Mesenchymal stem cell (in vitro differentiated cells and primary cell): ENCODE measurements around the gene EYA2.

Experiments used
- DNase-seq: peaks from one replicate; pipeline ENCODE4 v3.0.0-alpha.2; 2013
- H2AFZ ChIP-seq: one replicate; pipeline ENCODE4 v1.6.1; 2013; ENCODE audit warnings: low read depth, mild to moderate bottlenecking, control low read depth, inconsistent platforms, low read length, moderate library complexity
- H2AK5ac ChIP-seq: 2 replicates; pipeline ENCODE4 v1.6.1; 2013; ENCODE audit warnings: low read length, moderate library complexity, mild to moderate bottlenecking, inconsistent platforms; ENCODE audit not compliant: severe bottlenecking
- H2BK120ac ChIP-seq: one replicate; pipeline ENCODE4 v1.6.1; 2013; ENCODE audit warnings: low read depth, mild to moderate bottlenecking, inconsistent platforms, low read length, moderate library complexity
- H2BK12ac ChIP-seq, 2 experiments: one replicate each; pipeline ENCODE4 v1.6.1; 2013; ENCODE audit warnings: inconsistent platforms in 2 of 2, low read length in 2 of 2, mild to moderate bottlenecking in 2 of 2, moderate library complexity in 2 of 2, control low read depth in 1 of 2
- H2BK15ac ChIP-seq: one replicate; pipeline ENCODE4 v1.6.1; 2013; ENCODE audit warnings: mild to moderate bottlenecking, low read depth, inconsistent platforms; ENCODE audit not compliant: poor library complexity, severe bottlenecking
- H2BK5ac ChIP-seq: 2 replicates; pipeline ENCODE4 v1.6.1; 2013; ENCODE audit warnings: low read depth, mild to moderate bottlenecking, low read length, control low read depth, inconsistent platforms; ENCODE audit not compliant: poor library complexity, severe bottlenecking
- H3K14ac ChIP-seq, 2 experiments: one replicate each; pipeline ENCODE4 v1.6.1; 2013; ENCODE audit warnings: inconsistent platforms in 2 of 2, low read length in 2 of 2, control low read depth in 1 of 2, mild to moderate bottlenecking in 1 of 2, moderate library complexity in 1 of 2
- H3K18ac ChIP-seq, 2 experiments: one replicate each; pipeline ENCODE4 v1.6.1; 2013; ENCODE audit warnings: inconsistent platforms in 2 of 2, low read length in 2 of 2, control low read depth in 1 of 2, low read depth in 1 of 2, mild to moderate bottlenecking in 1 of 2
- H3K23ac ChIP-seq, 2 experiments: one replicate each; pipeline ENCODE4 v1.6.1; 2013; ENCODE audit warnings: inconsistent platforms in 2 of 2, low read length in 2 of 2, mild to moderate bottlenecking in 2 of 2, moderate library complexity in 2 of 2, control low read depth in 1 of 2
- H3K27ac ChIP-seq: 2 replicates; pipeline ENCODE4 v1.5.1; 2013; ENCODE audit warnings: mild to moderate bottlenecking, moderate library complexity, low read length, control low read depth, inconsistent platforms; ENCODE audit not compliant: poor library complexity, severe bottlenecking
- H3K27me3 ChIP-seq, 2 experiments: 2 replicates each; pipeline versions ENCODE4 v1.6.1 to v1.7.0; 2013; ENCODE audit warnings: low read length in 2 of 2, mild to moderate bottlenecking in 2 of 2, moderate library complexity in 2 of 2, control low read depth in 1 of 2, inconsistent platforms in 1 of 2; ENCODE audit not compliant: control insufficient read depth in 1 of 2, insufficient read depth in 1 of 2
- H3K36me3 ChIP-seq, 2 experiments: 2 replicates each; pipeline versions ENCODE4 v1.6.1 to v1.7.0; 2013; ENCODE audit warnings: low read length in 2 of 2, control low read depth in 1 of 2, inconsistent platforms in 1 of 2, low read depth in 1 of 2, mild to moderate bottlenecking in 1 of 2; ENCODE audit not compliant: insufficient read depth in 2 of 2, control insufficient read depth in 1 of 2
- H3K4ac ChIP-seq, 2 experiments: one replicate each; pipeline ENCODE4 v1.6.1; 2013; ENCODE audit warnings: inconsistent platforms in 2 of 2, low read length in 2 of 2, mild to moderate bottlenecking in 2 of 2, moderate library complexity in 2 of 2, control low read depth in 1 of 2, low read depth in 1 of 2
- H3K4me1 ChIP-seq: 2 replicates; pipeline ENCODE4 v1.6.1; 2013; ENCODE audit warnings: low read depth, low read length, control low read depth; ENCODE audit not compliant: control insufficient read depth, insufficient read depth
- H3K4me2 ChIP-seq: 2 replicates; pipeline ENCODE4 v1.6.1; 2013; ENCODE audit warnings: low read length, mild to moderate bottlenecking, inconsistent platforms; ENCODE audit not compliant: poor library complexity, severe bottlenecking
- H3K4me3 ChIP-seq, 2 experiments: 2 replicates each; pipeline versions ENCODE4 v1.5.1 to v1.7.0; 2013; ENCODE audit warnings: low read length in 2 of 2, mild to moderate bottlenecking in 2 of 2, control low read depth in 1 of 2, low read depth in 1 of 2; ENCODE audit not compliant: insufficient read depth in 1 of 2
- H3K79me1 ChIP-seq: replicated peaks from 2 replicates; pipeline ENCODE4 v1.6.1; 2013; ENCODE audit warnings: mild to moderate bottlenecking, control low read depth, low read length, inconsistent platforms; ENCODE audit not compliant: poor library complexity, severe bottlenecking
- H3K9ac ChIP-seq: 2 replicates; pipeline ENCODE4 v1.7.0; 2013; ENCODE audit warnings: mild to moderate bottlenecking, low read length, moderate library complexity
- H3K9me3 ChIP-seq: 2 replicates; pipeline ENCODE4 v1.7.0; 2013; ENCODE audit warnings: mild to moderate bottlenecking, low read length; ENCODE audit not compliant: control insufficient read depth
- H4K8ac ChIP-seq: one replicate; pipeline ENCODE4 v1.6.1; 2013; ENCODE audit warnings: inconsistent platforms, mild to moderate bottlenecking, low read length, moderate library complexity
- H4K91ac ChIP-seq: one replicate; pipeline ENCODE4 v1.6.1; 2013; ENCODE audit warnings: mild to moderate bottlenecking, low read length, inconsistent platforms
- WGBS: methylation state at CpG from one replicate; pipeline ENCODE4 v1.1.7; 2013; ENCODE audit warnings: mixed read lengths; 5-methylcytosine and 5-hydroxymethylcytosine counted together

The EYA2 gene

GRCh38 chr20:47159166-47159565, 264.5 kb downstream of the EYA2 start:
- Histone ChIP-seq H3K23ac (no peak overlapping the region), H2AK5ac (no peak overlapping the region), H2BK15ac (no peak overlapping the region), H2BK12ac (no peak overlapping the region), H3K4me3 (no peak overlapping the region), H3K27me3 (peaks cover 14 to 17% of the 10 kb centered on the region in 2 experiments), H2AFZ (no peak overlapping the region), H3K27ac (no peak overlapping the region), H4K91ac (no peak overlapping the region), H3K36me3 (no peaks in the 10 kb centered on the region), H3K4ac (no peak overlapping the region), H3K18ac (no peak overlapping the region), H3K4me2 (no peak overlapping the region), H3K9ac (no peak overlapping the region), H3K4me1 (no peaks in the 10 kb centered on the region), H2BK5ac (no peak overlapping the region), H3K14ac (no peak overlapping the region), H2BK120ac (no peak overlapping the region), H4K8ac (no peak overlapping the region), H3K9me3 (no peaks in the 10 kb centered on the region), H3K79me1 (no peaks in the 10 kb centered on the region)
- WGBS = 83% methylated on average over 5 of the region's 5 CpGs
- DNase-seq = no peak

GRCh38 chr20:47160240-47160639, 265.6 kb downstream of the EYA2 start:
- H3K4me2 ChIP-seq = no peak overlapping the region
- no peak overlapping the region for H3K4ac ChIP-seq
- H3K18ac ChIP-seq = no peak overlapping the region
- no peaks in the 10 kb centered on the region for H3K4me1 ChIP-seq
- no peaks in the 10 kb centered on the region for H3K9me3 ChIP-seq
- H2BK120ac ChIP-seq = no peak overlapping the region
- DNase-seq = no peak
- H3K27ac ChIP-seq = no peak overlapping the region
- peak overlapping the region in 1 of 2 experiments; percentile 68 for H3K14ac ChIP-seq
- no peak overlapping the region for H4K8ac ChIP-seq
- no peak overlapping the region for H2AK5ac ChIP-seq
- peaks cover 9 to 11% of the 10 kb centered on the region in 2 experiments for H3K27me3 ChIP-seq
- H3K36me3 ChIP-seq = no peaks in the 10 kb centered on the region
- no peak overlapping the region for H2BK12ac ChIP-seq
- H2BK15ac ChIP-seq = no peak overlapping the region
- no peaks in the 10 kb centered on the region for H3K79me1 ChIP-seq
- no peak overlapping the region for H3K9ac ChIP-seq
- WGBS = 90% methylated on average over 7 of the region's 7 CpGs
- no peak overlapping the region for H2BK5ac ChIP-seq
- no peak overlapping the region for H3K23ac ChIP-seq
- H4K91ac ChIP-seq = no peak overlapping the region
- H2AFZ ChIP-seq = no peak overlapping the region
- no peak overlapping the region for H3K4me3 ChIP-seq

GRCh38 chr20:47160992-47161391, 266.3 kb downstream of the EYA2 start:
- Histone ChIP-seq H3K27me3 (peaks cover 7% of the 10 kb centered on the region in 2 experiments), H2BK12ac (no peak overlapping the region), H3K36me3 (no peaks in the 10 kb centered on the region), H3K4me2 (no peak overlapping the region), H2BK5ac (no peak overlapping the region), H2AK5ac (no peak overlapping the region), H3K9ac (no peak overlapping the region), H3K9me3 (no peaks in the 10 kb centered on the region), H2BK15ac (no peak overlapping the region), H4K8ac (no peak overlapping the region), H4K91ac (no peak overlapping the region), H3K27ac (no peak overlapping the region), H3K4me1 (no peaks in the 10 kb centered on the region), H3K4ac (no peak overlapping the region), H3K79me1 (no peaks in the 10 kb centered on the region), H3K4me3 (no peak overlapping the region), H3K23ac (no peak overlapping the region), H2BK120ac (no peak overlapping the region), H2AFZ (no peak overlapping the region), H3K14ac (no peak overlapping the region), H3K18ac (no peak overlapping the region)
- 90% methylated on average over 14 of the region's 14 CpGs for WGBS
- DNase-seq = no peak

GRCh38 chr20:47161411-47161810, 266.8 kb downstream of the EYA2 start:
- DNase-seq = no peak
- no peak overlapping the region for H3K27ac ChIP-seq
- H3K23ac ChIP-seq = no peak overlapping the region
- H4K8ac ChIP-seq = no peak overlapping the region
- WGBS = 95% methylated on average over 7 of the region's 10 CpGs
- H2BK15ac ChIP-seq = no peak overlapping the region
- no peaks in the 10 kb centered on the region for H3K9me3 ChIP-seq
- no peak overlapping the region for H3K9ac ChIP-seq
- H3K18ac ChIP-seq = no peak overlapping the region
- H2BK5ac ChIP-seq = no peak overlapping the region
- no peak overlapping the region for H2BK12ac ChIP-seq
- H3K36me3 ChIP-seq = no peaks in the 10 kb centered on the region
- H3K14ac ChIP-seq = no peak overlapping the region
- H3K4me2 ChIP-seq = no peak overlapping the region
- H3K4ac ChIP-seq = no peak overlapping the region
- no peaks in the 10 kb centered on the region for H3K79me1 ChIP-seq
- H3K4me1 ChIP-seq = no peaks in the 10 kb centered on the region
- no peak overlapping the region for H2BK120ac ChIP-seq
- no peak overlapping the region for H2AFZ ChIP-seq
- H4K91ac ChIP-seq = no peak overlapping the region
- no peak overlapping the region for H3K4me3 ChIP-seq
- peaks cover 7% of the 10 kb centered on the region in 2 experiments for H3K27me3 ChIP-seq
- no peak overlapping the region for H2AK5ac ChIP-seq
